GM19025 (cell line): ENCODE measurements around the gene BASP1.
"Not testable (repeated sequence)": the region's sequence is repeated elsewhere in the genome, so short reads cannot be mapped to it uniquely, and the experiment has no call there.

Experiments used
- ATAC-seq: cut with Tn5 transposase; IDR thresholded peaks from one replicate; pipeline ENCODE4 v1.9.1; 2021; ENCODE audit warnings: mild to moderate bottlenecking, low read depth, moderate library complexity; ENCODE audit not compliant: unreplicated experiment

Gene BASP1

DNA sequence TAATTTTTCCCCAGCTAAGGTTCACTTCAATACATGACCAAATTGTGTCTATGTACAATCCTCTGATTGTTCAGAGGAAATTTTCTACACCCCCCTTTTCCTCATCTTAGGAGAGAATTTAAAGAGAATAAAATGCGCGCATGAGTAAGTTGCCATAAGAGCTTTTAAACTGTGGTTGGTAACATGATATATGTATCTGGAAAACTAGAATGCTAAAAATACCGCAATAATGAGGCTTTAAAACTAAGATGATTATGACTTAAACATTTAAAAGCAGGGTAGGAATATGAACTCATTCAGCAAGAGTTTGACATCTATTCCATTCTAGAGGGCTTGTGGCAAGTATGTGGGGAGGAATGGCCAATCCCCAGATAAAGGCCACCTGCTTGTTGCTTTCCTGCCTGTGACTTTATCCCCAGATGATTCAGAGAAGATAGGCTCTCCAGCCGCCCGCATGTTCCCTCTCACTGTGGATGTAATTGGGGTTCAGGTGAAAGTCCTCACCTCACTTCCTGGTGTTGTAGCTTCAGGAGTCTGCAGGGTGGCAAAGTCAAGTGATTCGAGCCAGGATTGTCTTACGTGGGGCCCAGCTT, 26.5 kb upstream of the BASP1 start:
- ATAC-seq, result no peak

DNA sequence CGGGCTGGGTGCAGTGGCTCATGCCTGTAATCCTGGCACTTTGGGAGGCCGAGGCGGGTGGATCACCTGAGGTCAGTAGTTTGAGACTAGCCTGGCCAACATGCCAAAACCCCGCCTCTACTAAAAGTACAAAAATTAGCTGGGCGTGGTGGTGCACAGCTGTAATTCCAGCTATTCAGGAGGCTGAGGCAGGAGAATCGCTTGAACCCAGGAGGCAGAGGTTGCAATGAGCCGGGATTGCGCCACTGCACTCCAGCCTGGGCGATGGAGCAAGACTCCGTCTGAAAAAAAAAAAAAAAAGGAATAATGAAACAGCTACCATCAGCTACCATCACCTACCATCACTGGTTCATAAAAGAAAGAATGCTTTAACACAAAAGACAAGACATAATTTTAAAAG, 25.9 kb upstream of the BASP1 start:
- ATAC-seq, result not testable (repeated sequence)

DNA sequence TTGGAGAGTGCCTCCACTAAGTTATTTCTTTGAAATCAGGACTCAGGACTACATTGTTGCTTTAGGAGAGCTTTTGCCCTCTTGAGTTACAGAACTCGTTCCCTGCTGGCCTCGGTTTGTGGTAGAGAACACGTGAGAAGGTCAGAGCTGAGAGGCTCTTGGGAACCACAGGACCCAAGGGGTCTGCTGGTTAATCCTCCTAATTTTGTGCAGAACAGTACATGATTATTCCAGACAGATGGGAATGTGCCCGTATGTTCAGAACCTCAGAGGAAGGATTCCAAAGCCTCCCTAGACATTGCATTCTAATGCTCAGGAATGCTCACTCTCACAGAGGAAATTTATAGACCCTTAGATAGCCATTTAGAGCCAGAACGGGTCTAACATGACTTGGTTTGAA, 25.2 kb upstream of the BASP1 start:
- ATAC-seq, result no peak

DNA sequence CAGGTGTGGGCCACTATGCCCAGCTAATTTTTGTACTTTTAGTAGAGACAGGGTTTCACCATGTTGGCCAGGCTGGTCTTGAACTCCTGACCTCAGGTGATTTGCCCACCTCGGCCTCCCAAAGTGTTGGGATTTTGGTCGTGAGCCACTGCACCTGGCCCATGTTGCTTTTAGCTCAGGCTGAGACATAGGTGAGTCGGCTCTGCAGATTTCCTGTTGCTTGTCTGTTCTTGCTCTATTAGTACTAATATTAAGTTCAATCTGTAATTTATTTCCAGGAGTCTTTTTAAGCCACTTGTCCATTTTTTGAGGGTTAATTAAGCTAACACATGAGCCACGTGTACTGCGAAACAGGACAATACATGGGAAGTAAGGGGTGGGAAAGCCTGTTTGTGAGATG, 21.4 kb upstream of the BASP1 start:
- ATAC-seq, result no peak

DNA sequence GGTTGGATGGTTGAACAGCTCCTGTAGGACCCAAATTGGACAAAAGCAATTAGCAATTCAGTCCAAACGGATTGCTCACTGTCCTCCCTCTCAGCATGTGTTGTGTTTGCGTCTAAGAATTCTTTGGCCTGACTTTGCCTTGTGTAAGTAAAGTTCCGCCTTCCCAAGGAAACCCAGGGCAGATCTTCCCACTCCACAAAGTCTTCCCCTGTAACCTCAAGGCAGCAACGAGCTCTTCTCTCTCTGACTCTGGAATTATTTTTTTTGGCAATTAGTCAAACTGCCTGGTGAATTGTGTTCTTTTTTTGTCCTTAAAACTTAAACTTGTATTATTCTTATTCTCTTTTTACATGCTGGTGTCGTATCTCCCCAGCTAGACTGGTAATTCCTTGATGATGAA, 20.7 kb upstream of the BASP1 start:
- no peak for ATAC-seq

DNA sequence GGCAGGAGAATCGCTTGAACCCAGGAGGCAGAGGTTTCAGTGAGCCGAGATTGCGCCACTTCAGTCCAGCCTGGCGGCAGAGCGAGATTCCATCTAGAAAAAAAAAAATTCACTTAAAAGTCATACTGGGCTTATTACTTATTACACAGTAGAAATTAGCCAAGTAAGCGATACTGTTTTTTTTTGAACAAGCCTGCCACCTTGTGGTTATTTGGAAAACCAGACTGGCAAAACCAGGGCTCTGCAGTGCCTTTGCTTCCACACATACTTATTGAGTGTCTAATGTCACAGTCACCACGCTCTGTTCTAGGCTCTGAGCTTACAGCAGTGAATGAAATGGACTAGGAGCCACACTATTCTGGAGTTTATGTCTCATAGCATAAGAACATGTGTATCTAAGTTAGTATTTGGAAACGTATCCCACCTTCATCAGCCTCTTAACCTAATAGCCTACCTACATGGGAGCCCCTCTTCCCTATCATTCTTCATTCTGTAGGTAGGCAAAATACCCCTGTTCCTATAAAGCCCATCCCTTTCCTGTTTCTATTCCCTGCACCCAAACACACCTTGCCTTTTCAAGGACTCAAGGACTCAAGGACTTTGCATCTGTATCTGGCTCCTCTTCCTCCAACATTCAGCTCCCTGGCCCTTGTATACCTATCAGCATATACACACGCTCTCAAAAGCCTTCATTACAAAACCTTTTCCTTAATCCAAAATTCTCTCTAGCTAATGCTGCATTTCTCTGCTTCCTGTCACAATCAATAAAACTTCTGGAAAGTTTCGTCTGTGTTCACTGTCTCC, 13.9 kb upstream of the BASP1 start:
- no peak for ATAC-seq

DNA sequence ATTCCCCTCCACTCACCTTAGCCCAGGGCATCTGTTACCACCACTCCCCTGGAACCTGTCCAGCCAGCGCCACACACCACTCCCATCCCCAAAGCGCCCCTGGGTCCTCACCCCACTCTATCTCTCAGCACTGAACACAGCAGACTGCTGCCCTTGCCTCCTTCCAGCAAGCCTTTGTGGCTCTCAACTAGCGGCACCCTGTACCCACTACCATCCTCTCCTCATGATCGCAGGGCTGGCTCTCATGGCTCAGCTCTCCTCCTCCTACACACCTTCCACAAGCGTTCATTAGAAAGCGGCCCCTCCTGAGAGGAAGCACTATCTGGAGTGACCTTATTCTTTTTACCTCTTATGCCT, 13.3 kb upstream of the BASP1 start:
- ATAC-seq, result no peak

DNA sequence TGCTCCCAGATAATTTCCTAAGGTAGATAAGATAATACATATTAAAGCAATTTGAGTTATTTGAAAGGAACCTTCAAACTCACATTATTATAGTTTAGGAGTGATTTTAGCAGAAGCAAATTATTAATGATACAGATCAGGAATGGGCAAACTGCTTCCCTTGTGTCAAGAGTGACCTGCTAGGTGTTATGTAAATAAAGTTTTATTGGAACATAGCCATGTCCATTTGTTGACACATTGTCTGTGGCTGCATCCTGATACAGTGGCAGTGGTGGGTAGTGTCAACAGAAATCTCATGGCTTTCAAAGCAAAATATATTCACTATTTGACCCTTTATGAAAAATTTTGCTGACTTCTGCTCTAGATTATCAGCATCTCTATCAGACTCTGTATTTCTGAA, 11.4 kb upstream of the BASP1 start:
- no peak for ATAC-seq

DNA sequence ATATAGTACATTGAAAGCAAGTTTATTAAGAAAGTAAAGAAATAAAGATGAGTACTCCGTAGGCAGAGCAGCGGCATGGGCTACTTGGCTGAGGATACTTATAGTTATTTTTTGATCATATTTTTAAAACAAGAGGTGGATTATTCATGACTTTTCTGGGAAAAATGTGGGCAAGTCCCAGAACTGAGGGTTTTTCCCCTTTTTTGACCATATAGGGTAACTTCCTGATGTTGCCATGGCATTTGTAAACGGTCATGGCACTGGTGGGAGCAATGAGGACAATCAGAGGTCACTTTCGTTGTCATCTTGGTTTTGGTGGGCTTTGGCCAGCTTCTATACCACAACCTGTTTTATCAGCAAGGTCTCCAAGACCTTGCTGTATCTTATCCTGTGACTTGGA, 5.2 kb upstream of the BASP1 start:
- ATAC-seq, result no peak

DNA sequence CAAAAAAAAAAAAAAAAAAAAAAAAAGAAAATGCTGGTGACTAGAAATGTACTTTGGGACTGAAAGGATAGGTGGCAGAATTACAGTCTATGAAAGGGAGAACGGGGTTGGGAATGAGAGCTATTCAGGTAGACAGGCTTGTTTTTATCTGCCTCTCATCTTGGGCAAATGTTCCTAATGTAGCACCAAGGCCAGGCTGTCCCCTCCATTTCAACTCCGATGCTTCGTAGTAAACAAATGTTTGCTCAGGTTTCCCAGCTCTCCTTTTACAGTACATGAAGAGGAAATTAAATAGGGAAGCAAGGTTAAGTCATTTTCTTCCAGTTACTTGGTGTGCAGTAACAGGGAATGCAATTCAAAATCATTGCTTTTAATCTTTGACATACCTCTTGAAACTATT, 4.4 kb upstream of the BASP1 start:
- ATAC-seq, result no peak

DNA sequence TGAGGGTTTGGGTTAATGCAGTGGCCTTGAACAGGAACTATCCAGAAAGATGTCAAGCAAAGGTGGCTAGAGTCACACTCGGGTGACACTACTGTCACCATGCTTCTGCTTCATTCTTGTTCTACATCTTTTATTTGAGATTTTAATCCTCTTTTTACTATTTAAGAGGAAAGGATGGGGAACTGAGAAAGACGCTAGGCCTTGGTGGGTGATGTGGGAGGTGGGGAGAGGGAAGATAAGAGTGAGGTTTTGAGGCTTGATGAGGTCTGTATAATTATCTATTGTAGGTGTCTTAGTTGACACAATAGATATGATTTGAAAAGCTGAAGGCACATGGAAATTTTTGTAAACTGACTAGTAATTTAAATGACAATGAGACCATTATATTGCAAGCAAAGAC, 3.5 kb upstream of the BASP1 start:
- no peak for ATAC-seq

DNA sequence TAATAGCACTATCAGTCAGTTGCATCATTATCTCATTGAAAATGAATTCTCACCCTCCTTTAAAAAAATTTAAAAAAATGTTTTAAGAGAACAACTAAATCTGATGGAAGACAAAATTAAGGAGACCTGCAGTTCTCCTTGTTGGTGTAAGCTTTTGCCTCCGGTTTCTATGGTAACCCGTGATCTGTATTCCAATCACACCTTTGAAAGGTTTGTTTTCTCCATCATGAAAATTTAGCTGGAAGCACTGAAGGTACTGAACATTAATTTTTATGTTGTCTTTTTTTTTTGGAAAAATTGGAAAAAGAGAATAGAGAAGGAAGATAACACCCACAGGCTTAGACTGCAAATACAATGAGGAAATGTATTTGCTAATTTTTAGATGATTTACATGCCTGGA, 2.5 kb upstream of the BASP1 start:
- ATAC-seq, result no peak

DNA sequence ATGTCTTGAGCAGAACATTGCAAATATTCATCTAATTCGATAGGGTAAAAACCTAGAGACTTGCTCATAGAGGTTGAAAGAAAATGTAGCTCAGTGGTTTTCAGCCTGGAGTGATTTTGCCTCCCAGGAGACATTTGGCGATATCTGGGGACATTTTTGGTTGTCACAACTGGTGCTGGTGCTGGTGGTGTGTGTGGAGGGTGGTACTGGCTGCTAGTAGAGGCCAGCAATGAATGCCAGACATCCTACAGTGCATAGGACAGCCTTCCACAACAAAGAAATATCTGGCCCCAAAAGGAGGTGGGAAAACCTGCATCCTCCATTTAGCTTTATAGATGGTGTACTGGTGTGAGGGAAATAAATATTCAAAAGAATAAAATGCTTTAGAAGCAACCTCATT, 2.1 kb upstream of the BASP1 start:
- ATAC-seq, result no peak

DNA sequence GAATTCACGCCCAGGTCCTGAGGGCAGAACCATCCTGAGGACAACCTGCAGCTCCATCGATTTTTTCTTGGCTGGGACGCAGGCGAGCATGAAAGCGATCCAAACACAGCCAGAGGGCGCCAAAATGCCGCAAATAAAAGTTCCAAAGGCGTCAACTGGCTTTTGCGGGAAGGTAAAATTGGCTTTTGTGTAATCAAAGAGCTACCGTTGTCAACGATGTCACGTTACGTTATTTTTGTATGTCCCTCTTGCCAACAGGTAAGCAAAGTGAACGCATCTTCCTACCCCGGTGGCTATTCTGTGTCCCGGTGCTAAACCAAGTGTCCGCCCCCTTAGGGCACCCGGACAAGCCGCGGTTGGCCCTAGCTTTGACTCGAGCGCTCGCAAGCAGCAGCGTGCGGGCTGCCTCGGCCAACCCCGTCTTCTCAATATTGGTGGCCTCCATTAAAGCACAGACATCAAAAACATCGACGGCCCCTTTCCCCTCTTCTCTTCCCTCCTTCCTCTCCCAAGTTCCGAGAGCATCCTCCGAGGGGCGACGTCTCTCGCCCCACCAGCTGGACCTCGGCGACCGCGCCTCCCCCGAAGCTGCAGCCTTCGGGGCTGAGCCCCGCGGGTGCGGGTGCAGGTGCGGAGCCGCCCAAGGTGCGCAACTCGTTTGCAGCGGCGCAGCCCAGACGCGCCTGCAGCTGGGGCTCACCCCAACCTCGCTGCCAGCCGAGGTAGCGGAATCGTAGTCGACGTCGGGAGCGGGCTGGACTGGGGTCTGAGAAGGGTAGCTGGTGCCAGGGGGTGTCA, 1.1 kb upstream of the BASP1 start:
- peak; percentile 32 for ATAC-seq

DNA sequence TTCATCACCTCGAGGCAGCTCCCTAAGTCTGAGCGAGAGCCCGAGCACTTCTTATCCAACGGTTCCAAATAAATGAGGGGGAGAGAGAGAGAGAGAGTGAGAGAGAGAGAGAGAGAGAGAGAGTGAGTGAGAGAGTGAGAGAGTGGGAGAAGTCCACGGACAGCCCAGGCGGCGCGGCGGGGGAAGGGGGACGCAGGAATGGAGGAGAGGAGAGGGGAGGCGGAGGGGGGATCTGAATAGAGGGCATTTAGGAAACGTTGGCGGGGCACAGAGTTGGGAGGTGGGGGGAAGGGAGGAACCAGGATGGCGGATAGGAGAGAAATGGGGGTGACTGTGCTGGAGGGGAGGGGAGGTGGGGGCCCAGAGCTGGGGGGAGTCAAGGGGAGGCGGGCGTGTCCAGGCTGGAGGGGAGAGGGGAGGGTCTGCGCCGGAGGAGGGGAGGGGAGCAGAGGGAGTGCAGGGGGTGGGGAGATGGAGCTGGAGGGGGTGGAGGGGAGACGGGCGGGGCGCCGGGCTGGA, 398 bp upstream of the BASP1 start:
- no peak for ATAC-seq

DNA sequence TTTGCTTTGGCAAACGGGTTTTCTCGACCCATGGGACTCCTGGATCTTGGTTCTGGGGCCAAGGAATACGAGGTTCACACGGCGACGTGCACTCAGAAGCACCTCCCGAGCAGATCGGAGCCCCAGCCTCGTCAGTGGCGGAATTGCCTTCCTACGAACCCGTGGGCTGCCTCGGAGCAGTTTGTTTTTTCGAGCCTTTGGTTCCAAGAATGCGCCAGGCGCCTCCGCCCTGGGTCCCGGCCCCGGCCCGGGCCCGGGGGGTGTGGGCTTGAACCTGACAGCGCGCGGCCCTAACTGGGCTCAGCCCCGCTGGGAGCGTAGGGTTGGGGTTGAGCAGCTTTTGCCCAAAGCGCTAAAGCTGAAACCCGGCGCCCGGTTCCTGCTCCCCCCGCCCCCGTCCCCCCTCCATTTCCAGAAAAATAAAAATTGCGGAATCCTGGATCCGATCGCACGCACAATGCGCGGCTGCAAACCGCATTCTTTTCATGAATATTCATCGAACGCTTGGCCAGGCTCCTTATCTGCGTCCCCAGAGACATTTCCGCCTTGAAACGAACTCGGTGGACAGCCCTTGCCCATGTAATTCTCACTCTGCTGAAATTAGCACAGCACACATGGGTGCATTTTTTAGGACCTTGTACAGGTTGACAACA, 1.0 kb downstream of the BASP1 start:
- no peak for ATAC-seq

DNA sequence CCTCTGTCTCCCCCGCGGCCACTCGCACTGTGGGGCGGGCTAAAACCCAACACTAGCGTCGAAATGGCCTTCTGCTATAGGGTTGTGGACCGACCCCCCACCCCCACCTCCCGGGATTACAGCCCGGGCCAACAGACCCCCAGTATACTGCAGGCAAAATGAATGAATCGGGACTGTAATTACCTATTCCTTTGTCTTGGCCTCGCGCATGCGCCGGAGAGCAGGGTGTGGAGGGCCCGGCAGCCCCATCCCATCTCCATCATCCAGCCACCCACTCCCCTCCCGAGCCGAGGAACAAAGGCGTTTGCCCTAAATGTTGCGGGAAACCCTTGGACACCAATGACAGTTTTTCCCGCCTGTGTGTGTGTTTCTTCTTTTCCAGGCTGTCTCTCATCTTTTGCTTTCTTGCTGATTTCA, 1.6 kb downstream of the BASP1 start:
- ATAC-seq, result no peak

DNA sequence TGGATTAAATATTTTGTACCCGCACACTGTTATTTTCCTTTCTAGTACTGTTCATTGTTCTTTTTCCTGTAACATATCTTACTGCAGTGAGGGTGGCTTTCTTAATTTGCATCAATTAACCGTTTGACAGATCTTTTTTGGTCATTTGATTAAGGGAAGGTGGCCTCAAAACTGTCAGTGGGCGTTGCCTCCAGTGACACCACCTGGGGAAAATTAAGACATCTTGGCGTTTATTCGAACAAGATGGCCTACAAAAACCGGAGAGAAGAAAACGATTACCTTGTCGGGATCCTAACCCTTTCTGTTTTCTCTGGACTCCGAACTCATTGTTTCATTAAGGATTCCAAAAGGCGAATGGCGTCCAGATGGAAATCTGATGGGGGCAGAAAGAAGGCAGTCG, 2.0 kb downstream of the BASP1 start:
- no peak for ATAC-seq

DNA sequence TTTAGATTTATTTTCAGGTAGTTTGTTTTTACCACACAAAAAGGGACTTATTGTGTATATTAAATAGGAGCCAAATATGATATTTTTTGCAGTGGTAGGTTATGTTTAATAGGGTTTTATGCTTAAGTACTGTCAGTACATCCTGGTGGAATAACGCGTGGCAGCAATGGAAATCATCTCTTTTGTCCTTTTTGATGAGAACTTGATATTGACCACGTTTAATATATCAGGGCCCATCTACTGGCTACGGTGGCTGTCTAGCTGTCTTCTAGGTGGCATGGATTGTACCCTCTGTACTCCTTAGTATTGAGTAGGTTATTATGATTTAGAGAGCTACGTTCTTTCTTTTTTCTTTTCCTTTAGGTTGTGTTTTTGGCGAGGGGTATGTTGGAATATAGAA, 2.6 kb downstream of the BASP1 start:
- ATAC-seq, result no peak

DNA sequence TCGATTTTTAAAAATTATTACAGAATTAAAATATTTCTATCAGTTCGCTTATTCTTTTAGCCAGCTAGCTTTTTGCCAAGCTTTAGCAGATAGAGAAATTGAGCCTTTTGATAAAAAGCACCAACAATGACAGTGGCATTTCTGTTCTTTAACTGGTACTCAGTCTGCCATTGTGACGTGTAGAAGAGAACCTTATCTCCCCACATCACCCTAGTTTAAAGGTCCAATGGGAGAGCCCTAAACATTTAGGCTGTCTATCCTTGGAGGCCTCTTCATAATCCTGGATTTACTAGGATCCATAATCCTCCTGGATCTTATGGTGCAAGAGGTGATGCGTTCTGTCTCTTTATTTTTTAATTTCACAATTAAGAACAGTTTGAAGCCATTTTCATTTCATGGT, 3.0 kb downstream of the BASP1 start:
- ATAC-seq, result no peak
